H1 (cell line): ENCODE data around the gene F8. TPM values are rescaled to one million over a fixed set of nuclear protein-coding genes. Genes with fewer than 3 reads are reported as not detected.

Experiments used
- BACH1 ChIP-seq: IDR thresholded peaks from 2 replicates; pipeline ENCODE4 v1.6.1; 2012; ENCODE audit warnings: low read length, improper control_type of control experiment
- BRCA1 ChIP-seq: IDR thresholded peaks from 2 replicates; pipeline ENCODE4 v1.6.1; 2012; ENCODE audit warnings: low read depth, low read length, improper control_type of control experiment
- CHD2 ChIP-seq: IDR thresholded peaks from 2 replicates; pipeline ENCODE4 v1.6.1; 2012; ENCODE audit warnings: low read length, improper control_type of control experiment
- HDAC6 ChIP-seq: IDR thresholded peaks from one replicate; pipeline ENCODE4 v1.7.1; 2012; ENCODE audit warnings: low read depth, mild to moderate bottlenecking, inconsistent platforms, low read length, moderate library complexity
- NANOG ChIP-seq: IDR thresholded peaks from 2 replicates; pipeline ENCODE4 v1.6.1; 2011; ENCODE audit warnings: low read length, low read depth, mild to moderate bottlenecking, inconsistent platforms; ENCODE audit not compliant: insufficient read depth, poor library complexity, severe bottlenecking
- POLR2A ChIP-seq, 2 experiments: IDR thresholded peaks; 1 replicate in 1 of 2; 2 replicates in 1 of 2; pipeline ENCODE4 v1.6.1; 2011; ENCODE audit warnings: low read depth in 2 of 2, low read length in 2 of 2, mild to moderate bottlenecking in 2 of 2; ENCODE audit errors: control extremely low read depth in 1 of 2
- RXRA ChIP-seq: IDR thresholded peaks from 2 replicates; pipeline ENCODE4 v1.6.1; 2011; ENCODE audit warnings: low read depth, mild to moderate bottlenecking, low read length, moderate library complexity; ENCODE audit not compliant: insufficient read depth
- SIX5 ChIP-seq: IDR thresholded peaks from 2 replicates; pipeline ENCODE4 v1.6.1; 2011; ENCODE audit warnings: mild to moderate bottlenecking, low read depth, low read length
- SUZ12 ChIP-seq: fragments of 200-600 bp; sonication (generic); IDR thresholded peaks from 2 replicates; pipeline ENCODE4 v1.6.1; 2012; ENCODE audit warnings: mild to moderate bottlenecking, inconsistent platforms, low read length, moderate library complexity, mixed read lengths
- TCF12 ChIP-seq: IDR thresholded peaks from 2 replicates; pipeline ENCODE4 v1.6.1; 2011; ENCODE audit warnings: low read depth, mild to moderate bottlenecking, low read length
- polyA plus RNA-seq, 7 experiments: library from polyadenylated mRNA; depleted of rRNA in 3 of 7; stranded (reverse) in 5 of 7; unstranded in 2 of 7; fragments of >200 nt in 5 of 7; fragments of 200-250 nt in 2 of 7; gene quantifications; 1 replicate in 5 of 7; 2 replicates in 1 of 7; 4 replicates in 1 of 7; pipeline versions ENCODE4 v1.2.1 to v1.2.3, GENCODE V29; 2011 to 2013; ENCODE audit warnings: missing spikeins in 2 of 7, mixed read lengths in 2 of 7
- total RNA-seq: library from RNA; stranded (reverse); fragmentation: NEBNext Ultra II Directional; extraction: Animal tissue kit (Norgen Biotek cat#: 25700); gene quantifications from 2 replicates; pipeline ENCODE4 v1.2.1, GENCODE V29; 2021

Gene F8
- total and polyA plus RNA-seq, 2 of the 8 experiments (the other 6 are each of a cell fraction or from before 2014, with no cell fraction given), result 1.1 to 2.6 TPM

GRCh38 chrX:154812341-154813101 lies 210.0 kb downstream of the F8 start (continued):
- no peak for TF ChIP-seq BRCA1
- TF ChIP-seq TCF12, result no peak
- no peak for TF ChIP-seq SUZ12
- no peak for TF ChIP-seq RXRA
- TF ChIP-seq NANOG, result no peak
- TF ChIP-seq BACH1, result no peak
- no peak for TF ChIP-seq CHD2
- TF ChIP-seq POLR2A (IDR thresholded peaks at IDR 0.05; ENCODE audit: control extremely low read depth in 1 of 2, low read depth in 2 of 2, low read length in 2 of 2), result no peak
- no peak for TF ChIP-seq HDAC6
- TF ChIP-seq SIX5, result no peak
